NCI-H2171 treated with DMSO at 0.1 percent for 48 hours (cell line): ENCODE measurements around the gene CCDC137.
"Not testable (repeated sequence)": the region's sequence is repeated elsewhere in the genome, so short reads cannot be mapped to it uniquely, and the experiment has no call there.

ENCODE experiments used
- DNase-seq: peaks from one replicate; lab custom pipeline; 2025; lab: John Stamatoyannopoulos, UW

Gene CCDC137, protein sequence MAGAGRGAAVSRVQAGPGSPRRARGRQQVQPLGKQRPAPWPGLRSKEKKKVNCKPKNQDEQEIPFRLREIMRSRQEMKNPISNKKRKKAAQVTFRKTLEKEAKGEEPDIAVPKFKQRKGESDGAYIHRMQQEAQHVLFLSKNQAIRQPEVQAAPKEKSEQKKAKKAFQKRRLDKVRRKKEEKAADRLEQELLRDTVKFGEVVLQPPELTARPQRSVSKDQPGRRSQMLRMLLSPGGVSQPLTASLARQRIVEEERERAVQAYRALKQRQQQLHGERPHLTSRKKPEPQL

DNA sequence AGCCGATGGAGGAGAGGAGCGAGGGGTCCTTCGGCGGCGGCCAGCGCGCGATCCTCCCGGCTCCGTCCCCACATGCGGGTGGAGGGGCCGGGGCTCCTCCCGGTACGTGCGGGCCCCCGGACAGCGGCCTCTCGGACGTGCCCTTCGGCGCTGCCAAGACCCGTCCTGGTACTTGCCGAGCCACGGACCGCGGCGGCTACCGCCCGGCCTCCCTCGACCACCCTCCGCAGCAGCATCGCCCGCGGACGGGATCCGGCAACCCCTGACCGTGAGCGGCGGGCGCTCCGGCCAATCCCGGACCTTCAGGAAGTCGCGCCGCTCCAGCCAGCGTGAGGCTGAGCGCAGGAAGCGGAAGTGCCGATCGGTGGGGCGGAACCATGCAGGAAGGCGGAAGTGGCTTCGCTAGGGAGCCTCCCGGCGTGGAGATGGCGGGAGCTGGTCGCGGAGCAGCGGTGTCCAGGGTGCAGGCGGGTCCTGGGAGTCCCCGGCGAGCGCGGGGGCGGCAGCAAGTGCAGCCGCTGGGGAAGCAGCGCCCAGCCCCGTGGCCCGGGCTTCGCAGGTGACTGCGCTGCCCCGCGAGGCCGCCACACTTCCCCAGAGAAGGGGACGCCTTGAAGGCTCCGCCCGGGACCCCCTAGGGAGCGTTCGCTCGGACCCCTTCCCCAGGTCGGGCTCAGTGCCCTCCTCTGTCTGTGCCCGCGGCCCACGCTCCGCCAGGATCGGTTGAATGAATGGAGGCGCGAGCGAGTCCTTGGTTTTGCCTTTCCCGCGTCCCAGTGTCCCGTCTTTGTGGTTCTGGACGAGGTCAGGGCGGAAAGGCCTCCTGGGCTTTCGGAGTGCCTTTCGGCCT is at the start of gene CCDC137, which contains the start of gene OXLD1:
TSS of gene CCDC137 (plus strand) at position 396 of the 850 bp plus-strand sequence. CDS start at position 426, 30 bp downstream.
TSS of gene OXLD1 (minus strand) at position 264 of the 850 bp plus-strand sequence. CDS start at position 236, 28 bp downstream.
- DNase-seq: peak; percentile 93

DNA sequence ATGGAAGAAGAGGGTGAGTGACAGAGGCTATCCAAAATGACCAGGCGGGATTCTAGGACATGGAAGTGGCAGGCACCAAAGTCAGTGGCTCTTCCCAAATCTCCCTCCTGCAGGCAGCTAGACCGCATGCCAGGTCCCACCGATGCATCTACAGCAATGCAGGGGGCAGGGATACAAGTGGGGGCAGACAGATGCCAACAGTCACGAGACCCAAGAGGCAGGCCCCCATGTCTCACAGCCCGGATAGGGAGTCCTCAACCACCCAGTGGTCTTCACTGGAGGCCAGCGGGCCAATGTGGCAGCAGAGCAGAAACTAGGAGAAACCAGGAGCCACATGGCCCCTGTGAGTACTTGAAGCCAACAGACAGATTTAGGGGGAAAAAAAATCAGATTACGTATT is 49.7 kb upstream of the CCDC137 start:
- DNase-seq: no peak

DNA sequence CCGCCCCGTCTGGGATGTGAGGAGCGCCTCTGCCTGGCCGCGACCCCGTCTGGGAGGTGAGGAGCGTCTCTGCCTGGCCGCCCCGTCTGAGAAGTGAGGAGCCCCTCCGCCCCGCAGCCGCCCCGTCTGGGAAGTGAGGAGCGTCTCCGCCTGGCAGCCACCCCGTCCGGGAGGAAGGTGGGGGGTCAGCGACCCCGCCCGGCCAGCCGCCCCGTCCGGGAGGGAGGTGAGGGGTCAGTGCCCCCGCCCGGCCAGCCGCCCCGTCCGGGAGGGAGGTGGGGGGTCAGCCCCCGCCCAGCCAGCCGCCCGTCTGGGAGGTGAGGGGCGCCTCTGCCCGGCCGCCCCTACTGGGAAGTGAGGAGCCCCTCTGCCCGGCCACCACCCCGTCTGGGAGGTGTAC is 48.2 kb upstream of the CCDC137 start:
- not testable (repeated sequence) for DNase-seq

DNA sequence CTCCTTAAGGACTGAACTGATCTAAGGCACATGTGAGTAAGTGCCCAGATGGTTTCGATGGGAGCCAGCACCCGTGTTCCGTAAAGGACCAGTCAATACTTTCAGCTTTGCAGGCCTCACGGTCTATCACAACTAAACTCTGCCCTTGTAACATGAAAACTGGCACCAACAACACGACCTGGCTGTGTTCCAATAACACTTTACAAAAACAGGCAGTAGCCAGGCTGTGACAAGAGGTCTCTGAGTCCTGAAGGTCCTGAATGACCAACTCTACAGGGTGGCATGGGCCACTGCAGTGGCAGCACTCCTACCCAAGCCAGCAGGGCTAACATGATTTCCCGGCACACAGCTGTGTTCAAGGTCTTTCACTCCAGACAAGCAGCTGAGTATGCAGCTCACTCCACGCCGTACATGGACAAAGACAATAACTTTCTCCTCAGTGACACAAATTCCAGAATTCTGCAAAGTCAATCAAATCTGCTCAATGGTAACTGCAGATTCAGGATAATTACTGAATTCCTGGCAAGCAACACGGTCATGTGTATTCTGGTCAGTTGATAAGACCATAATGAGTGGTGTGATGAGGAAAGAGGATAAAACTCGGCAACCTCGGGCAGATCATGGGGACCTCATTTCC is 44.9 kb upstream of the CCDC137 start:
- no peak for DNase-seq

DNA sequence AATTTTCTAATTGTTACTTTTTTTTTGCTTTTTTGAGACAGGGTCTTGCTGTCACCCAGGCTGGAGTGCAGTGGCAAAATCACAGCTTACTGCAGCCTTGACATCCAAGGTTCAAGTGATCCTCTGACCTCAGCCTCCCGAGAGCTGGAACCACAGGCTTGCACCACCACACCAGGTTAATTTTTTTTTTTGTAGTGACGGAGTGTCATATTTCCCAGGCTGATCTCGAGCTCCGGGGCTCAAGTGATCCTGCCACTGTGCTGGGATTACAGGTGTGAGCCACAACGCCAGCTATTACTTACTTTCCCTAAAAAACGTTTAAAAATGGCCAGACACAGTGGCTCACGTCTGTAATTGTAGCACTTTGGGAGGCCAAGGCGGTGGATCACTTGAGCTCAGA is 36.3 kb upstream of the CCDC137 start:
- DNase-seq: no peak

DNA sequence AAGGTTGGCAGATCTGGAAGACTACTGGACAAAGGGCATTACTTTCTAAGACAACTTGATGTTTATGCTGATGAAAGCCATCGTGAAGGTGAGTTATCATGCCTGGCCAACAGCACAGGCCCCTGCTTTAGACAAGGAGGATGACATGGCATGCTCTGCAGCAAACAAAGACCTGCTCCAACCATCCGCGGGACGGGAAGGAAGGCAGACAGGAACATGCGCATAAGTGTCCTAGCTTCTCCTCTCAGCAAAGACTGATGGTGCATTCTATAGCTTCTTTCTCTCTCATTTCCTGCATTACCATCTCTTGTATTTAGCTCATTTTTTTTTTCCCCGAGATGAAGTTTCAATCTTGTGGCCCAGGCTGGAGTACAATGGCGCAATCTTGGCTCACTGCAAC is 35.1 kb upstream of the CCDC137 start:
- DNase-seq: no peak

DNA sequence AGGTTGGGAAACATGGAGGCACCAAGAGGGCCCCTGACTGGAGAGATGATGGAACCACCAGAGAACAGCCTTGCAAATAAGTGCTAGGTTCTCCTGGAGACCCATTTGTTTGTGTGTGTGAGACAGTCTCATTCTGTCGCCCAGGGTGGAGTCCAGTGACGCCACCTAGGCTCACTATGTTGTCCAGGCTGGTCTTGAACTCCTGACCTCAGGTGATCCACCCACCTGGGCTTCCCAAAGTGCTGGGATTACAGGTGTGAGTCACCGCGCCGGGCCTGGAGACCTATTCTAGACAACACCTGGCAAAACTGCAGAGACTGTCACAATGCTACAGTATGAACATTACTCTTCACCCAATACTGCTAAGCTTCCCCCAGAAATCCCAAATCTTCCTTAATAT is 31.1 kb upstream of the CCDC137 start:
- no peak for DNase-seq

DNA sequence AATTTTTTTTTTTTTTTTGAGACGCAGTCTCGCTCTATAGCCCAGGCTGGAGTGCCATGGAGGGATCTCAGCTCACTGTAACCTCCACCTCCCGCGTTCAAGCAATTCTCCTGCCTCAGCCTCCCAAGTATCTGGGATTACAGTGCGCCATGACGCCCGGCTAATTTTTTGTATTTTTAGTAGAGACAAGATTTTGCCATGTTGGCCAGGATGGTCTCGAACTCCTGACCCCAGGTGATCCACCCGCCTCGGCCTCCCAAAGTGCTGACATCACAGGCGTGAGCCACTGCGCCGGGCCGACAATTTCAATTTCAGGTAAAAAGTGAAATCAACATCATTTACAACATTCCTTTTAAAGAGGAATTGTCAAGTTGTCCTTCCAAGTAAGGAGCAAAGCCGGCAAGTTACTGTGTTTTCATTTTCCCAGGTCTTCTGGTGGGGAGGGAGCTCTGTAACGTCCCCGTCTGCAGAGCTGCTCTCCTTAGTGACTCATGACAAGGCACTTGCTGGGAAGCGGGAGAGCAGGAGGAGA is 30.5 kb upstream of the CCDC137 start:
- no peak for DNase-seq

DNA sequence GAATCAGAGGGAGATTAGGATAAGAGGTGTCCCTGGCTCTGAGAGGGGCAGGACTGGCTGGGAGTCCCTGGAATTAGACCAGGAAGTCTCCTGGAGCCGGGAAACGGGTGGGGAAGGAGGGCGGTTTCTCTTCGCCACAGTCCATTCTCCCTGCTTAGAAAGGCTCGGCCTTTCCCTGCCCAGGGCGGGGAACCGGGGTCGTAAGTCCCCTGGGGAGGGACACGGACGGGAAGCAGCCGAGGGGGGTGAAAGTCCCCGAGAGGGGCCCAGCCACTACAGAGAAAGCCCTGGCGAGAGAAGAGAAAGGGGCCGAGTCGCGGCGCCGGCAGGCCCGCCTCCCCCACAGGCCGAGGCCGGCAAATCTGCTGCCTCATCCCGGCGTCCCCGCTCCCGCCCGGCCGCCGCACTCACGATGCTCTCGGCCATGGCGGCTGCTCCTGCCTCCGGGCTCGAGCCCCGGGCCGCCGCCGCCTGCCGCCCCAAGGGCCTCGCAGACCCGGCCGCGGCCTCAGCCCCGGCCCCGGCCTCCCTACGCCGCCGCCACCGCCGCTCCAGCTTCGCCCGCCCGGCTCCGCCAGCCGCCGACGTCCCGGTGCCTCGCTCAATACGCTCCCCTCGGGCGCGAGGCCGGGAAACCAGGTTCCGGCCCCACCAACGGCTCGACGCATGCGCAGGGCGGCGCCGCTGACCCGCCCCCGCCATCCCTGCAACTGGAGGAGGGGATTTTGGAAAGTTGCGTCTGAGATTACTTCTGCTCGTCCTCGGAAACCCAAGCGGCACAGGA is 29.8 kb upstream of the CCDC137 start, which contains the start of the genes NPLOC4 and TSPAN10:
TSS of gene NPLOC4 (minus strand) at position 608 of the 784 bp plus-strand sequence. CDS start at position 426, 182 bp downstream.
TSS of gene TSPAN10 (plus strand) at position 692 of the 784 bp plus-strand sequence. CDS start 5,217 bp downstream, outside the sequence.
- DNase-seq: peak; percentile 74

DNA sequence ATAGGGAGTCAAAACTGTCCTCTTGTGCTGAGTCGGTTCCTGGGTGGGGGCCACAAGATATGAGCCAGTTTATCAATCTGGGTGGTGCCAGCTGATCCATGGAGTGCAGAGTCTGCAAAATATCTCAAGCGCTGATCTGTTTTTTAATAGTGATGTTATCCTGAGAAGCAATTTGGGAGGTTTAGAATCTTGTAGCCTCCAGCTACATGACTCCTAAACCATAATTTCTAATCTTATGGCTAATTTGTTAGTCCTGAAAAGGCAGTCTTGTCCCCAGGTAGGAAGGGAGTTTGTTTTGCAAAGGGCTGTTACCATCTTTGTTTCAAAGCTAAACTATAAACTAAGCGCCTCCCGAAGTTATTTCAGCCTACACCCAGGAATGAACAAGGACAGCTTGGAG is 27.9 kb upstream of the CCDC137 start:
- no peak for DNase-seq

DNA sequence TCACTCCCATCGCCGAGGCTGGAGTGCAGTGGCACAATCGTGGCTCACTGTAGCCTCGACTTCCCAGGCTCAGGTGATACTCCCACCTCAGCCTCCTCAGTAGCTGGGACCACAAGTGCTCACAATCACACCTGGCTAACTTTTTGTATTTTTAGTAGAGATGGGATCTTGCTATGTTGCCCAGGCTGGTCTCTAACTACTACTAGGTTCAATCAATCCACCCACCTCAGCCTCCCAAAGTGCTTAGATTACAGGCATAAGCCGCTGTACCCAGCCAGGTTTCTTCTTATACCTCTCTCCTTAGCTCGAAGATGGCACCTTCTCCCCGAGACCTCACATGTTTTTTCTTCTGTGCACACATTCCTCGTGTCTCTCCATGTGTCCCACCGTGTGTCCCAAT is 26.5 kb upstream of the CCDC137 start:
- DNase-seq: no peak

DNA sequence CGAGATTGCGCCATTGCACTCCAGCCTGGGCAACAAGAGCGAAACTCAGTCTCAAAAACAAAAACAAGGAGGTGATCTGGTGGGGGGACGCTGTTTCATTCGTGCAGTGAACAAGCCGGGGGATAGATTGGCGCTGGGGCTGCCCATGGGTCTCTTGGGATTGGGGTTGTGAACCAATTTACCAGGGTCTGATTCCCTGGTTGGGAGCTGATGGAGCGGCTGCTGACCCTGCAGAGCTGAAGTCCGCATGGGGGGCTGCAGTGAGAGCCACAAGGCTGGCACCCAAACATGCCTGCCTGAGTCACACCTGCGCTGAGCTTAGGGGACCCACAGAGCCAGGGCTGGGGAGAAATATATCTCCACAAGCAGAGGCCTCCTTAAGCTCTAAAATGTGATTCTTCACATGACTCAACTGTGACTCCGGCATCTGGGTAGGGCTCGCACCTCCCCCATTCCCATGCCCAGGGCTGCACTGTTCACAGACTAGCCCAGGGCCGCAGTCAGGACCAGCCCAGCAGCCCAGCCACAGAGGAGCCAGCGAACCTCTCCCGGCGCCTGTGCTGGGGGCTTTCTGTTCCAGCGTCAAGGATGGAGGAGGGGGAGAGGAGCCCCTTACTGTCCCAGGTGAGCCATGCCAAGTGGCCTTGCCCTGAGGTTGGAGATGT is 24.6 kb upstream of the CCDC137 start:
- no peak for DNase-seq

DNA sequence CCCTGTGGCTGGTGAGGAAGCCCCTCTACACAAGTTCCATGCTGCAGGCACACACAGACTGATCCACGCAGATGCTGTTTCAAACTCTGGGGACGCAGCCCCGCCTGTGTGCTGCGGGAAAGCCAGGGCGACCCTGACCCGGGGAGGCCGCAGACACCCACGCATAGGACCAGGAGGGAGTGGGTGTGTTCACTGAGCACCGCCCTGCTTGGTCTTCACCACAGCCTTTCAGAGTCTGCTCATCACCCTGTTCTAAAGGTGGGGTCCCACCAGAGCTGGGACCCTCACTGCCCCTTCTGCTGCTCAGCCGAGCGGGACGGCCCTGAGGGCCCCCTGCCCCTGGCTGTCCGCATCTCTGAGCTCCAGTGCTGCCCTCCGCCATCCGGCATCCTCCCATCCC is 22.0 kb upstream of the CCDC137 start:
- DNase-seq: no peak

DNA sequence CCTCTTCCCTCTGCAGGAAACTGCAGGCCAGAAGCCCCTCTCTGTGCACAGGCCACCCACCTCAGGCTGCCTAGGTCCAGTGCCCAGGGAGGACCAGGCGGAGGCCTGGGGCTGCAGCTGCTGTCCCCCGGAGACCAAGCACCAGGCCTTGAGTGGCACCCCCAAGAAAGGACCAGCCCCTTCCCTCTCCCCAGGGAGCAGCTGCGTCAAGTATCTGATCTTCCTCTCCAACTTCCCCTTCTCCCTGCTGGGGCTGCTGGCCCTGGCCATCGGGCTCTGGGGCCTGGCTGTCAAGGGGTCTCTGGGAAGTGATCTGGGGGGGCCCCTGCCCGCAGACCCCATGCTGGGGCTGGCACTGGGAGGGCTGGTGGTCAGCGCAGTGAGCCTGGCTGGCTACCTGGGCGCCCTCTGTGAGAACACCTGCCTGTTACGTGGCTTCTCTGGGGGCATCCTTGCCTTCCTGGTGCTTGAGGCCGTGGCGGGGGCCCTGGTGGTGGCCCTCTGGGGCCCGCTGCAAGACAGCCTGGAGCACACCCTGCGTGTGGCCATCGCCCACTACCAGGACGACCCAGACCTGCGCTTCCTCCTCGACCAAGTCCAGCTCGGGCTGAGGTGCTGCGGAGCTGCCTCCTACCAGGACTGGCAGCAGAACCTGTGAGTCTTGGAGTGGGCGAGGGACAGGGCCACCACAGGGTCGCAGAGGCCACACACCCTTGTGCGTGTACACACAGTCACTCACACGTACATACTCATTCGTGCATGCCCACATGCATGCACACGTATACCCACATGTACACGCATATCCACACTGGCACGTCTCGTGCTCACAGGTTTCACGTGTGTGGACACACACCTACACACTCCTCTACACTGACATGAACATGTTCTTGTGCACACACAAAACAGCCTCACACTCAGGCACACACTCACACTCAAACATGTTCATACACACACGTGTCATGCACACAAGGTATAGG is 21.3 kb upstream of the CCDC137 start:
- DNase-seq: no peak

DNA sequence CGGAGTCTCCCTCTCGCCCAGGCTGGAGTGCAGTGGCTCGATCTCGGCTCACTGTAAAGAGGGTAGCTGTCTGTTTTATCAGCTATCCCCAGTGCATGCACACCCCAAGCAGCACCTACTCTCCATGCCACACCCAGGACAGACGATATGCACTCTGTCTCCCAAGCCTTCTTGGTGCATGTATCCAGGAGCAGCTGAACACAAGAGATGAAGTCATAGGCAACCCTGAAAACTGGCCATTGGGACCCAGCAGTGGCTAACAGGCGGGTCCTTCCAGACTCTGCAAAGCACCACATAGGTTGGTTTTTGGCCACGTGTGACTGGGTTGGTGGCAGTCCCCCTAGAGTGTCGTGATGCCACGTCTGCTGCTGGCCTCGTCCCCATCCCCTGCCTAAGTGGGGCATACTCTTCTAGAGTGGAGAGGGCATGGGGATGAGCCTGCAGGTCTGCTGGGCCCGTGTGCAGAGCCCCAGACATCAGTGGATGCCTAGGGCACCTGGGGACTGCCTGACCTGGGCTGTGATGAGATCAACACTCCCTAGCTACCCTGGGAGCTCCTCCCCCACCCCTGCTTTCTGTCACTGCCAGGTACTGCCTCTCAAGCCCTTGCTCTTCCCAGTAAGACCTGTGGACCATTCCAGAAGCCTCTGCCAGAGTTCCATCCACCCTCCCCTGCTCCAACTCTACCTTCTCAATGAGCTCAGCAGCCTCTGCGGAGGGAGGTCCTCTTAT is 19.5 kb upstream of the CCDC137 start:
- DNase-seq: no peak

DNA sequence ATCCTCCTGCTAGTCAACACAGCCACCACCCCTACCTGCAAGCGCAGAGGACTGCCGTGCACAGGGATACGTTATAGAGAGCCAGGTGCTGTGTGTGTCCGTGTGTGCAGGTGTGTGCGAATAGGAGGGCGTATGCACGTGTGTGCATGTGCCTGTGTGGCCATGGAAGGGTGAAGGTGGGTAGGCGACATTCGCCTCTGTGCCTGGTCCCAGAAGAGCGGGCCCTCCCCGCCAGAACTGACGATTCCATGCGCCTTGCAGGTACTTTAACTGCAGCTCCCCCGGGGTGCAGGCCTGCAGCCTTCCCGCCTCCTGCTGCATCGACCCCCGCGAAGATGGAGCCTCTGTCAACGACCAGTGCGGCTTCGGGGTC is 18.9 kb upstream of the CCDC137 start:
- DNase-seq: no peak

DNA sequence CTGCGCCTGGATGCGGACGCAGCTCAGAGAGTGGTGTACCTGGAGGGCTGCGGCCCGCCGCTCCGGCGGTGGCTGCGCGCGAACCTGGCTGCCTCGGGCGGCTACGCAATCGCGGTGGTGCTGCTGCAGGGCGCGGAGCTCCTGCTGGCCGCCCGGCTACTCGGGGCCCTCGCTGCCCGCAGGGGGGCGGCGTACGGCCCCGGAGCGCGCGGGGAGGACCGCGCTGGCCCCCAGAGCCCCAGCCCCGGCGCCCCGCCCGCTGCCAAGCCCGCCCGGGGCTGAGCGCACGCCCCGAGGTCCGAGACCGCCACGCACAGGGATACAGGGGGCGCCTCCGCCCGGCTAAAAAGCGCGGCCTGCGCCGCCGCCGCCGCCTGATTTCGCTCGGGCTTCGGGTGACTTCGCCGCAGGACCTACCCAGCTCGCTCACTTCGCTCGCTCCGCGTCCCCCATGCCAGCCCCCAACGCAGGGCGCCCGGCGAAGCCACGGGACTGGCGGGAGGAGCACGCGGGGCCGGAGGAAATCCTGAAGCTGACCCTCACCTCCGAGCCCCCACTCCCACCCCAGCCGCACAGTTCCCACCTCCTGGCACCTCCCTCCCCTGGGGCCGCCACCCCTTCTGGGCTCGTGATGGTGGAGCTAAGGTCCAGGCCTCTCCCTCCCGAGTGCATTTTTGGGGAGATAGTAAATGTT is 18.4 kb upstream of the CCDC137 start:
- DNase-seq: no peak

DNA sequence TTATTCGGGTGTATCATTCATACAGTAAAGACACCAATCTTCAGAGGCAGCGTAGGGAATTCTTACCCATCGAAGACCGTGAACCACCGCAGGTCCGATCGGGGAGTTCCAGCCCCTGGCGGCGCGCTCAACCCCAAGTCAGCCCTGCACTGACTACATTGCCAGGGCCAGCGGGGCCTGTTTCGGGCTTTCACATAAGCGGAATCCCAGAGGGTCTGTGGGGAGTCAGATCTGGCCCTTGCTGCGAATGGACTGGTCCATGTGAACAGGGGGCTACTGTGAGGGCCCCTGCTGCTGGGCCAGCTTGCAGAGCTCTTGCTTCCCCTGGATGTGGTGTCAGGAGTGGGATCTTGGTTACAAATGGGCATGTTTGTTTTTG is 17.8 kb upstream of the CCDC137 start:
- DNase-seq: no peak
